Measurements from ENCODE around the gene PIGW. TPM values are rescaled to one million over a fixed set of nuclear protein-coding genes. Genes with fewer than 3 reads are reported as not detected.

PIGW gene
- total and polyA plus RNA-seq, 2 experiments from 2014 or later: 10.2 to 10.8 TPM

- peaks cover 11% of the 10 kb centered on the region for H4K20me1 ChIP-seq (ENCODE audit: insufficient read depth, poor library complexity, severe bottlenecking)
- peaks cover 22% of the 10 kb centered on the region for H3K79me2 ChIP-seq
- no peaks in the 10 kb centered on the region for H3K9me2 ChIP-seq (replicated peaks; ENCODE audit: insufficient read depth)
- DNase-seq (ENCODE audit: low spot score): no peak
- peaks cover 4% of the 10 kb centered on the region for H3K4me1 ChIP-seq (ENCODE audit: insufficient read depth)
- no peak for TF ChIP-seq EZH2 (IDR thresholded peaks at IDR 0.05; ENCODE audit: borderline replicate concordance)
- no peak overlapping the region for H3K4me2 ChIP-seq
- WGBS (ENCODE audit: low lambda C conversion rate, missing lambda C conversion rate): 68% methylated on average over 3 of the region's 3 CpGs
- no peak overlapping the region for H3K27ac ChIP-seq
- H2AFZ ChIP-seq: no peak overlapping the region
- no peaks in the 10 kb centered on the region for H3K36me3 ChIP-seq (replicated peaks; ENCODE audit: insufficient read depth, low read depth)
- H3K9me3 ChIP-seq (ENCODE audit: low read depth): no peaks in the 10 kb centered on the region
- H3K27me3 ChIP-seq: no peaks in the 10 kb centered on the region
- no peak overlapping the region for H3K4me3 ChIP-seq
Measured at GRCh38 chr17:36495076-36495578, 39.7 kb upstream of the PIGW start.

GRCh38 chr17:36496018-36496789 lies 38.6 kb upstream of the PIGW start:
- H3K4me1 ChIP-seq (ENCODE audit: insufficient read depth): peaks cover 4% of the 10 kb centered on the region
- TF ChIP-seq EZH2 (IDR thresholded peaks at IDR 0.05; ENCODE audit: borderline replicate concordance) (no peak), CTCF (IDR thresholded peaks at IDR 0.05; ENCODE audit: poor library complexity) (no peak), EZH2phosphoT487 (IDR thresholded peaks at IDR 0.05; ENCODE audit: low read depth, severe bottlenecking, unreplicated experiment) (no peak)
- no peak overlapping the region for H3K4me2 ChIP-seq
- H3K79me2 ChIP-seq: peaks cover 12% of the 10 kb centered on the region
- no peak overlapping the region for H3K27ac ChIP-seq
- no peak overlapping the region for H2AFZ ChIP-seq
- no peak for DNase-seq (ENCODE audit: low spot score)
- peaks cover 3% of the 10 kb centered on the region for H4K20me1 ChIP-seq (ENCODE audit: insufficient read depth, poor library complexity, severe bottlenecking)
- no peaks in the 10 kb centered on the region for H3K36me3 ChIP-seq (replicated peaks; ENCODE audit: insufficient read depth, low read depth)
- no peaks in the 10 kb centered on the region for H3K9me2 ChIP-seq (replicated peaks; ENCODE audit: insufficient read depth)
- H3K4me3 ChIP-seq: no peak overlapping the region
- WGBS (ENCODE audit: low lambda C conversion rate, missing lambda C conversion rate): 92% methylated on average over 9 of the region's 9 CpGs
- no peaks in the 10 kb centered on the region for H3K9me3 ChIP-seq (ENCODE audit: low read depth)
- H3K27me3 ChIP-seq: no peaks in the 10 kb centered on the region

- H3K9me2 ChIP-seq (replicated peaks; ENCODE audit: insufficient read depth): no peaks in the 10 kb centered on the region
- H3K79me2 ChIP-seq: no peaks in the 10 kb centered on the region
- TF ChIP-seq CTCF (IDR thresholded peaks at IDR 0.05; ENCODE audit: poor library complexity): no peak
- TF ChIP-seq EZH2phosphoT487 (IDR thresholded peaks at IDR 0.05; ENCODE audit: low read depth, severe bottlenecking, unreplicated experiment): no peak
- TF ChIP-seq EZH2 (IDR thresholded peaks at IDR 0.05; ENCODE audit: borderline replicate concordance): no peak
- H3K27me3 ChIP-seq: no peaks in the 10 kb centered on the region
- no peaks in the 10 kb centered on the region for H3K9me3 ChIP-seq (ENCODE audit: low read depth)
- no peaks in the 10 kb centered on the region for H4K20me1 ChIP-seq (ENCODE audit: insufficient read depth, poor library complexity, severe bottlenecking)
- no peak overlapping the region for H3K4me3 ChIP-seq
- H3K27ac ChIP-seq: no peak overlapping the region
- peaks cover 4% of the 10 kb centered on the region for H3K4me1 ChIP-seq (ENCODE audit: insufficient read depth)
- no peak overlapping the region for H2AFZ ChIP-seq
- DNase-seq (ENCODE audit: low spot score): peak; percentile 1
- no peak overlapping the region for H3K4me2 ChIP-seq
- H3K36me3 ChIP-seq (replicated peaks; ENCODE audit: insufficient read depth, low read depth): no peaks in the 10 kb centered on the region
- 98% methylated on average over 9 of the region's 9 CpGs for WGBS (ENCODE audit: low lambda C conversion rate, missing lambda C conversion rate)
Measured at GRCh38 chr17:36498155-36498554, 36.6 kb upstream of the PIGW start.

DNA sequence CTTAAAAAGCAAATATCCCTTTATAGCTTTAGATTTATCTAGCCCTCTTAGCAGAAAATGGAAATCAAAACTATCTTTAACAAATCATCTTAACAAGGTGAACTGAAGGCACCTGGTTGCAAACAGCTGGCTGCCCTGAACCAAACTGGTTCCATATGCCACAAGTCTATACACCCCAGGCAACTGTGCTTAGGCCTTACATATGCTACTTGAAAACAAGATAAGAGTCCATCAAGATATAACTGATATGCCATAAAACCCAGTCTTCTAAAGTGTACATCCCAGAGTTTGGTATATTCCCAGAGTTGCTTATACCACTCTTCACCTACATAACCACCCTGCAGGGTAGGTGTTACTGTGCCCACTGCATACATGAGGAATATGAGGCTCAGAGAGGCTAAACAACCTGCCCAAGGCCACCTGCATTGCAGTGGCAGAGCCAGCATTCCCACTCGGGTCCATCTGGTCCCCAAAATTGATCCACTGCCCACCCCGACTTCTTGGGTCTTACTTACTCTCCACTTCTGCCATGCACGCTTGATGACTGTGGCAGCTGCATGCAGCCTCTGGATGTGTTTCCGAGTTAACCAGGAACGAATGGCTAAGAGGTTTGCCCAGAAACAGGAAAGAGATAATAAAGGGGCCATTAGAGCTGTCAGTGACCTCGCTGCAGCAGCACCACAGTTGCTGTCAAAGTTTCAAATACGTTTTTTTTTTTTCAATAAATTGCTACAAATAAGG lies 36.1 kb upstream of the PIGW start:
- H4K20me1 ChIP-seq (ENCODE audit: insufficient read depth, poor library complexity, severe bottlenecking): no peaks in the 10 kb centered on the region
- H3K4me2 ChIP-seq: no peak overlapping the region
- peaks cover 4% of the 10 kb centered on the region for H3K4me1 ChIP-seq (ENCODE audit: insufficient read depth)
- no peaks in the 10 kb centered on the region for H3K79me2 ChIP-seq
- H3K27ac ChIP-seq: no peak overlapping the region
- no peaks in the 10 kb centered on the region for H3K9me2 ChIP-seq (replicated peaks; ENCODE audit: insufficient read depth)
- WGBS (ENCODE audit: low lambda C conversion rate, missing lambda C conversion rate): 85% methylated on average over 7 of the region's 7 CpGs
- DNase-seq (ENCODE audit: low spot score): no peak
- H3K4me3 ChIP-seq: no peak overlapping the region
- TF ChIP-seq EZH2 (IDR thresholded peaks at IDR 0.05; ENCODE audit: borderline replicate concordance) (no peak), CTCF (IDR thresholded peaks at IDR 0.05; ENCODE audit: poor library complexity) (no peak), EZH2phosphoT487 (IDR thresholded peaks at IDR 0.05; ENCODE audit: low read depth, severe bottlenecking, unreplicated experiment) (no peak)
- no peaks in the 10 kb centered on the region for H3K36me3 ChIP-seq (replicated peaks; ENCODE audit: insufficient read depth, low read depth)
- H3K27me3 ChIP-seq: no peaks in the 10 kb centered on the region
- H3K9me3 ChIP-seq (ENCODE audit: low read depth): no peaks in the 10 kb centered on the region
- no peak overlapping the region for H2AFZ ChIP-seq

Measured in hepatocyte (in vitro differentiated cells).